ENCODE data around the gene HPRT1. TPM values are rescaled to one million over a fixed set of nuclear protein-coding genes. Genes with fewer than 3 reads are reported as not detected.
"Not testable (repeated sequence)": the region's sequence is repeated elsewhere in the genome, so short reads cannot be mapped to it uniquely, and the experiment has no call there.

The HPRT1 gene, protein sequence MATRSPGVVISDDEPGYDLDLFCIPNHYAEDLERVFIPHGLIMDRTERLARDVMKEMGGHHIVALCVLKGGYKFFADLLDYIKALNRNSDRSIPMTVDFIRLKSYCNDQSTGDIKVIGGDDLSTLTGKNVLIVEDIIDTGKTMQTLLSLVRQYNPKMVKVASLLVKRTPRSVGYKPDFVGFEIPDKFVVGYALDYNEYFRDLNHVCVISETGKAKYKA
- polyA plus RNA-seq (2013, experiment 1 of 2; ENCODE audit: insufficient read length) = 40.0 TPM
- polyA plus RNA-seq (2013, experiment 2 of 2; ENCODE audit: insufficient read length) = 36.4 TPM

DNA sequence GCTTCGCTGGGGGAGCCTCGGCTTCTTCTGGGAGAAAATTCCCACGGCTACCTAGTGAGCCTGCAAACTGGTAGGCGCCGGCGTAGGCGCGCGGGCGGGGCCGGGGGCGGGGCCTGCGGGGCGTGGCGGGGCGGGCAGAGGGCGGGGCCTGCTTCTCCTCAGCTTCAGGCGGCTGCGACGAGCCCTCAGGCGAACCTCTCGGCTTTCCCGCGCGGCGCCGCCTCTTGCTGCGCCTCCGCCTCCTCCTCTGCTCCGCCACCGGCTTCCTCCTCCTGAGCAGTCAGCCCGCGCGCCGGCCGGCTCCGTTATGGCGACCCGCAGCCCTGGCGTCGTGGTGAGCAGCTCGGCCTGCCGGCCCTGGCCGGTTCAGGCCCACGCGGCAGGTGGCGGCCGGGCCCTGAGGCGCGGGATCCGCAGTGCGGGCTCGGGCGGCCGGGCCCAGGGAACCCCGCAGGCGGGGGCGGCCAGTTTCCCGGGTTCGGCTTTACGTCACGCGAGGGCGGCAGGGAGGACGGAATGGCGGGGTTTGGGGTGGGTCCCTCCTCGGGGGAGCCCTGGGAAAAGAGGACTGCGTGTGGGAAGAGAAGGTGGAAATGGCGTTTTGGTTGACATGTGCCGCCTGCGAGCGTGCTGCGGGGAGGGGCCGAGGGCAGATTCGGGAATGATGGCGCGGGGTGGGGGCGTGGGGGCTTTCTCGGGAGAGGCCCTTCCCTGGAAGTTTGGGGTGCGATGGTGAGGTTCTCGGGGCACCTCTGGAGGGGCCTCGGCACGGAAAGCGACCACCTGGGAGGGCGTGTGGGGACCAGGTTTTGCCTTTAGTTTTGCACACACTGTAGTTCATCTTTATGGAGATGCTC lies at the start of gene HPRT1:
Gene HPRT1, plus strand, starts transcription at position 161 of the 857 bp plus-strand sequence. Its CDS starts 147 bp downstream, at position 308.
- peak; percentile 79 for DNase-seq

DNA sequence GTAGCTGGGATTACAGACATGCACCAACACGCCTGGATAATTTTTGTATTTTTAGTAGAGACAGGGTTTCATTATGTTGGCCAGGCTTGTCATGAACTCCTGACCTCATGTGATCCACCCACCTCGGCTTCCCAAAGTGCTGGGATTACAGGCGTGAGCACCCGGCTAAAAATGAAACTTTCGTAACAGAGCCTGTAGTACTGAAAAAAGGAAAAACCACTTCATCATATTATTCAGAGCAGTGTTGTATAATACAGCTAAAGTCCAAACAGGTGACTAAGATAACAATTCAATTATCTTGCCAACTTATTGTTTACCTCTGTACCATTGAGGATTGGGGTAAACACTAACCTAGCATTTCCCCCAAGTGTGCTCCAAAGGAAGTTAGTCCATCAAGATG lies 43.9 kb upstream of the HPRT1 start:
- no peak for DNase-seq

DNA sequence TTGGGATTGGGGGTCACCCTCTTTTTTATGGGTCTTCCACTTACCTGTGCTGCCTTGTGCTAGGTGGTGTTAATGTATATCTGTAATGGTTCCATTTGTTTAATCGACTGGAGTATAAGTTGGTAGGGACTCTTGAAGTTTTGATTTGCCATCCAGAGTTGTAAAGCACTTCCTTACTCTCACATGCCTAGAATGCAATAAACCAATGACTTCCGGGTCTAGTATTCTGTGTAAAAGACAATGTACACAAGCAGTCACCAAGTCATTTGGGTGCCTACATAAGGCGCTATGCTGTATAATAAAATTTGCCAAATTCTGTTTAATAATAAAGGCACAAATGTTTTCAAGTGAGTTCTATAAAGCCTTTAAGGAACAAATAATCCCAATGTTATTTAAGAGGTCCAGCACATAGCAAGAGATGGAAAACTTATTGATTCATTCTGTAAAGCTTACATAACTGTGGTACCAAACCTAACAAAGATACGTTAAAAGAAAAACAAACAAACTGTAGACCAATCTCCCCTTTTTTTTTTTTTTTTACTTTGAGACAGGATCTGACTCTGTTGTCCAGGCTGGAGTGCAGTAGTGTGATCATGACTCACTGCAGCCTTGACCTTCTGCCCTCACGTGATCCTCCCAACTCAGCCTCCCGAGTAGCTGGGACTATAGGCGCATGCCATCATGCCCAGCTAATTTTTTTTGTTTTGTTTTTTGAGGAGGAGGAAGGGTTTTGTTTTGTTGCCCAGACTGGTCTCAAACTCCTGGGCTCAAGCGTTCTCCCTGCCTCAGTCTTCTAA lies 41.5 kb upstream of the HPRT1 start:
- DNase-seq = no peak

DNA sequence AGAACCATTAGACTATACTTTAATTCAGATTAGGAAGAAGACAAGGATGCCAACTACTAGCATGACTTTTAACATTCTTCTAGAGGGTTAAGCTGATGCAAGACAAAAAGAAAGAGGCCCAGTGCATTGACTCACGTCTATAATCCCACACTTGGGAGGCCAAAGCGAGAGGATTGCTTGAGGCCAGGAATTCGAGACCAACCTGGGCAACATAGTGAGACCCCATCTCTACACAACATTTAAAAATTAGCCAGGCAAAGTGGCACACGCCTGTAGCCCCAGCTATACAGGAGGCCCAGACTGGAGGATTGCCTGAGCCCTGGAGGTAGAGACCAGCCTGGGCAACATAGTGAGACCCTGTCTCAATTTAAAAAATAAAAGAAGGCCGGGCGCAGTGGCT lies 40.2 kb upstream of the HPRT1 start:
- DNase-seq = no peak

DNA sequence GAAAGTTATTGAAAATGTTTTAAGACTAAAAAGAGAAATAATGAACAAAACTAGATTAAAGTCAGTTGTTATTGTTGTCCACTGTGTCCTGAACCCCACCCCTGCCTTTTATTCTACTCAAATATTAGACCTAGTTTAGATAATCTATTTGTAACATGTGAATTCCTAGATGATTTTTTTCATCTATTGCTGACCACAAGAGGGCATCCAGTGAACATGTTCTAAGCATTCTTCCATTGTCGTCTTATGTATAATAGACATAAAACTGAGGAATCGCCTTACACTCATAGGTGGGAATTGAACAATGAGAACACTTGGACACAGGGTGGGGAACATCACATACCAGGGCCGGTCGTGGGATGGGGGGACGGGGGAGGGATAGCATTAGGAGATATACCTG lies 36.4 kb upstream of the HPRT1 start:
- peak; percentile 28 for DNase-seq

DNA sequence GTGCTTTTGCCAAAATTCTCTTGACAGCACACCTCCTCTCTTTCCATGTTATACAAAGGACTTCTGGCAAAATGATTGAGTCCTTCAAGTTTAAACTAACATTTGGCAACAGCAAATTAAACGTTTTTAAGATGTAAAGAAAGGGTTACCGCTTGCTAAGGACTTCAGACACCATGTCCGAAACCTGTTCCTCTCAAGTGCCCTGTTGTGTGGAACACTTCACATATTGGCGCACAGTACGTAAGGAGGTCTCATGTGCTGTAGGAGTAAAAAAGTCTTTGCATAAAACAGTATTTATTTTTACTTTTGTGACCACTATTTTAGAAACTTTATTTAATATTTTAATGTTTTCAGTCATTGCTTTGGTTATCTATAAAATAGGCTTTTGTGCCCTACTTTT lies 33.7 kb upstream of the HPRT1 start:
- no peak for DNase-seq

DNA sequence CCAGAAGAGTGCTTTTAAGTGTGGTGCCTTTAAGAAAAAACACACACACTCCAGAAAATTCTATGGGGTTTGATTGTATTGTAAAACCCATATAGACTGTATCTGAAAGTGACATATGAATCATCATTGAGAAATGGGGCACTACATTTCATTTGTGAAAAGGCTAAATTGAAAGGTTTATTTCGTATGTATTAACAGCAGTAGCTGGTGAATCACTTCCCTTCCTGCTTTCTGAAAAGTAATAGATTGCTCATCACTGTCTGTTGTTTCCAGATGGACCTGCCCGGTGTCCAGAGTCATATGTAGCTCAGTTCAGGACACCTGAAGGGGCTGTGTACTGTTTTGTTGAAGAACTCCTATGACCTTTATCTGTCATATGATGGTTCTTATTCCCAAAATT lies 28.1 kb upstream of the HPRT1 start:
- peak; percentile 65 for DNase-seq

DNA sequence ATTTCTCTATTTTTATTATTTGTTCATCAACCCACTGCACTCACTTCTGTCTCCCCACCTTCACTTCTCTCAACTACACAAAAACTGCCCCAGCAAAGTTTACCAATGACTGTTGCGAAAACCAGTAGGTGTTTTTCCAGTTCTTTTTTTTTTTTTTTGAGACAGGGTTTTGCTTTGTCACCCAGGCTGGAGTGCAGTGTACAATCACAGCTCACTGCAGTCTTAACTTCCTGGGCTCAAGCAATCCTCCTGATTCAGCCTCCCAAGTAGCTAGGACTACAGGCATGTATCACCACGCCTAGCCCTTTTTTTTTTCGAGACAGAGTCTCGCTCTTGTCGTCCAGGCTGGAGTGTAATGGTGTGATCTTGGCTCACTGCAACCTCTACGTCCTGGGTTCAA lies 24.1 kb upstream of the HPRT1 start:
- no peak for DNase-seq

DNA sequence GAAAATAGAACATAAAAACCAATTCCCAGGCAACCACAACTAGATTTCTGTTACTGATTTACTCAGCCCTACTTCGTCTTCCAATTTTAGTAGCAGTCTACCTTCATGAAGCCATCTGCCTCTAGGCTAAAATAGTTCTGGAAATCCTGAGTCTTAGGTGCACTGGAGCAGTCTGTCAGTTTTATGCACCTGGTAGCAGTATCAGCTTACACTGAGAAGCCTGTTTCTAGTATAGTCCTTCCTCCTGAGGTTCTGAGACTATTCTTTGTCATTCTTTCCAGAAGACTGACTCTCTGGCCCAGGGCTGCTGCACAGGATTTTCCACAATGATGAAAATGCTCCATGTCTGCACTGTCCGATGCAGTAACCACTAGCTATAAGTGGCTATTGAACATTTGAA lies 16.9 kb upstream of the HPRT1 start:
- DNase-seq = no peak

DNA sequence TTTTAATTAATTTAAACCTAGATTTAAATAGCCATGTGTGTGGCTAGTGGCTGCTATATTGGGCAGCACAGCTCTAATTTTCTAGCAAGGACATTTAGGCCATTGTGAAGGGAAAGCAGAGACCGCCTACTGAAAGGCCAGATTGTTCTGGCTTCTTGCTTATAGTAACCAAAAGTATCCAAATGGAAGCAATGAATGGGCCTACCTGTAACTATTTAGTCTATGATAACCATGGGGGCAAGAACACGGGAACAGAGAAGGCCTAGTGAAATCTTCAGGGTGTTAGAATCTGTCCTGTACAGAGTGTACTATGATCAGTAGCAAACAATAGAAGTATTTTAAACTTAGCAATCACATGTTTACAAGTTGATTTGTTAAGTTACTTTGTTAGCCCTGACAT lies 16.5 kb upstream of the HPRT1 start:
- no peak for DNase-seq

DNA sequence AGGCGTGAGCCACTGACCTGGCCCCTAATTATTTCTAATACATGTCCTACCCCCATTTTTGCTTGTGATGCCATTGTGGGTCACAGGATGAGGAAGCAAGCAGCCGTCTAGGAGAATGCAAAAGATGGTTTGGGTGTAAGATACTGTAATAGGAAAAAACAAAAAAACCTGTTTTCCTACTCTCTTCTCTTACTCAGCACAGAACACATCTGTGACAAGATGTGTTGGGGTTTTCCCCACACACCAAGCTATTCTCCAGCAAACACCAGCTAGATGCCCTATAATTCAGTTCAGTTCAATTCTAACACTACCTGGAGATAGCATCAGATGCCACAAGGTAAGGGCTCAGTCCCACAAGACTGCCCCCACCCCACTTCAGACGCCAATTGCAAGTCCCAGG lies 15.3 kb upstream of the HPRT1 start:
- no peak for DNase-seq

DNA sequence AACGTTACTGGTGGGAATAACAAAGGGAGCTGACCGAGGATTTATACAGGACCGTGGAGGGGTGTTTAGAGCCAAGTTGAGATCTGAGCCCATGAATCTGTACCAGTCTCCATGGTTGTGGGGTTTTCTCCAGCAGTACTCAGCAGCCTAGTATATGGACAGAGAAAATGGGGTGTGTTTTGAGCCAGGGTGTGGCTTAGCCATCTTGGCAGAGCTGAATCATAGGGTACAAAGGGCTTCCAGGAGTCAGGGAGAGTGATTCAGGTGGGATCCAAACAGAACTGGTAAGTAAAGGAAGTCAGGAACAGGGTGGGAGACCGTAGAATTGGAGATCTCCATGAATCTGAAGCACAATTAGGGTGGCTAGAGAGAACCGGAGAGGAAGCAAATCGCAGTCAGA lies 7.4 kb upstream of the HPRT1 start:
- no peak for DNase-seq

DNA sequence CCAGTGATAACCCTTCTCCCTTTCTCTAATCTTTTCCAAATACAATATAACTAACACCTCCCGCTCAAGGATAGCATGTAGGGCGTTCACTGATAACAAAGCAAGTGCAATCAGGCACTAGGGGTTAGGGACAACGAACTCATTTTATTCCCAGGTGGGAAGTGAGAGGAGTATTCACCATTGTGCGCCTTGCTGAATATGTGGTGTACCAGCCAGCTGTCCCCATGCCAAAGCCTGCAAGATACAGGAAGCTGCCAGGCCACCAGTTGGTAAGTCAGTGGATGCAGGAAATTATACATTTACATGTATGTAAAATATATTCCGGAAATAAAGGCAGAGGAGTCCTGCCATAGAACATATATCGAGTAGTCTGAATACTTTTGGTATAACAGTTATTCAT lies 6.3 kb upstream of the HPRT1 start:
- no peak for DNase-seq

DNA sequence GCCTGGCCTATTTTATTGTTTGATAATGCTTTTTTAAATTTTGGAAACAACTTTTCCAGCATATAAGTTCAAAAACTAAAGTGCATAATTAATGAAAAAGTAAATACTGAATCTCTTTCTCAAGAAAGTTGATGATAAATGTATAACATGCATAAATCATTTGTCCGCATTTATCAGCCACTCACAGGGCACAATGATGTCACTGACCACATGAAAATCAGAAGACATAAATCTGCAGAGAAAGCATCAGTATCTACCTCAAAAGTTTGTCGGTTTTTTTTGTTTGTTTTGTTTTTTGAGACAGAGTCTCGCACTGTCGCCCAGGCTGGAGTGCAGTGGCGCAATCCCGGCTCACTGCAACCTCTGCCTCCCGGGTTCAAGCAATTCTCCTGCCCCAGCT lies 5.5 kb upstream of the HPRT1 start:
- DNase-seq = no peak

DNA sequence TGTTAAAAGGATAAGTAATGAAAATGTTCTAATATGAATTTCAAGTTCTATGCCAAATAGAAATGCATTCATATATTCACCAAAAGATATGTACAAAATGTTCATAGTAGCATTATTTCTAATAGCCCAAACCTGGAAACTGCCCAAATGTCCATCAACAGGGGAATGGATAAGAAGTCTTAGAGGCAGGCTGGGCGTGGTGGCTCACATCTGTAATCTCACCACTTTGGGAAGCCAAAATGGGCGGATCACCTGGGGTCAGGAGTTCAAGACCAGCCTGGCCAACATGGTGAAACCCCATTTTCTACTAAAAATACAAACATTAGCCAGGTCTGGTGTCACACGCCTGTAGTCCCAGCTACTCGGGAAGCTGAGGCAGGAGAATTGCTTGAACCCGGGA lies 2.3 kb upstream of the HPRT1 start:
- no peak for DNase-seq

DNA sequence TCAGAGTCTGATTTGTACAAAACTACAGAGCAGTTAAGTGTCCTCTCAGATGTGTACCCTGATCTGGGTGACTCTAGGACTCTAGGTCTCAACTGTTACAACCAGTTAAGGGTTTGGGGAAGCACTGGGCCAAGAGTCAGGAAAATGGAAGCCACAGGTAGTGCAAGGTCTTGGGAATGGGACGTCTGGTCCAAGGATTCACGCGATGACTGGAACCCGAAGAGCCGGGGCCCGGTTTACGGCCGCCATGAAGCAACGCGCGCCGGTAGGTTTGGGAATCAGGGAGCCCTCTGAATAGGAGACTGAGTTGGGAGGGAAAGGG lies 321 bp upstream of the HPRT1 start:
- no peak for DNase-seq

DNA sequence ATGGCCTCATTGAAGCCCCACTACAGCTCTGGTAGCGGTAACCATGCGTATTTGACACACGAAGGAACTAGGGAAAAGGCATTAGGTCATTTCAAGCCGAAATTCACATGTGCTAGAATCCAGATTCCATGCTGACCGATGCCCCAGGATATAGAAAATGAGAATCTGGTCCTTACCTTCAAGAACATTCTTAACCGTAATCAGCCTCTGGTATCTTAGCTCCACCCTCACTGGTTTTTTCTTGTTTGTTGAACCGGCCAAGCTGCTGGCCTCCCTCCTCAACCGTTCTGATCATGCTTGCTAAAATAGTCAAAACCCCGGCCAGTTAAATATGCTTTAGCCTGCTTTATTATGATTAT lies 876 bp downstream of the HPRT1 start:
- DNase-seq = peak; percentile 1

DNA sequence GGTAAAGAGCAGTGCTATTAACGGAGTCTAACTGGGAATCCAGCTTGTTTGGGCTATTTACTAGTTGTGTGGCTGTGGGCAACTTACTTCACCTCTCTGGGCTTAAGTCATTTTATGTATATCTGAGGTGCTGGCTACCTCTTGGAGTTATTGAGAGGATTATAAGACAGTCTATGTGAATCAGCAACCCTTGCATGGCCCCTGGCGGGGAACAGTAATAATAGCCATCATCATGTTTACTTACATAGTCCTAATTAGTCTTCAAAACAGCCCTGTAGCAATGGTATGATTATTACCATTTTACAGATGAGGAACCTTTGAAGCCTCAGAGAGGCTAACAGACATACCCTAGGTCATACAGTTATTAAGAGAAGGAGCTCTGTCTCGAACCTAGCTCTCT lies 1.5 kb downstream of the HPRT1 start:
- DNase-seq = no peak

DNA sequence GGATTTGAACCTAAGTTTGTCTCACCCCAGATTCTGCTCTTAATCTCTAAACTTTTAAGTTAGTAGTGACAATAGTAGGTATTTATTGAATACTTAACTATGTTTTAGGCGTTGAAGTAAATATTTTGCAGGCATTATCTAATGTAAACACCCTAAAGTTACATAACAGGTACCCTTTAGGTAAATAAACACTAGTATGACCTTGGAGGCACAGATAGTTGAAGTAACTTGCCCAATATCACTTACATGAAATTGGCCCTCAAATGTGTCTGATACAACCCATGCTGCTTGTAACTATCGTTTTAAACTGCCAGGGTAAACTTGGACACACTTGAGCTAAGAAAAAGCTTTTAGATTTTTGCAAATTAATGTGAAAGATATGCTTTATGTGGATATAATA lies 3.0 kb downstream of the HPRT1 start:
- no peak for DNase-seq

DNA sequence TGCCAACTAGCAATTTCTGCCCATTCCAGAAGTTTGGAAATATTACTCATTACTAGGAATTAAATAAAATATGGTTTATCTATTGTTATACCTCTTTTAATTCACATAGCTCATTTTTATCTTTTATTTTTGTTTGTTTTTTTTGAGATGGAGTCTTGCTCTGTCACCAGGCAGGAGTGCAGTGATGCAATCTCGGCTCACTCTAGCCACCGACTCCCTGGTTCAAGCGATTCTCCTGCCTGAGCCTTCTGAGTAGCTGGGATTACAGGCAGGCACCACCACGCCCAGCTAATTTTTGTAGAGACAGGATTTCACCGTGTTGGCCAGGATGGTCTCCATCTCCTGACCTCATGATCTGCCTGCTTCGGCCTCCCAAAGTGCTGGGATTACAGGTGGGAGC lies 4.5 kb downstream of the HPRT1 start:
- DNase-seq = not testable (repeated sequence)

DNA sequence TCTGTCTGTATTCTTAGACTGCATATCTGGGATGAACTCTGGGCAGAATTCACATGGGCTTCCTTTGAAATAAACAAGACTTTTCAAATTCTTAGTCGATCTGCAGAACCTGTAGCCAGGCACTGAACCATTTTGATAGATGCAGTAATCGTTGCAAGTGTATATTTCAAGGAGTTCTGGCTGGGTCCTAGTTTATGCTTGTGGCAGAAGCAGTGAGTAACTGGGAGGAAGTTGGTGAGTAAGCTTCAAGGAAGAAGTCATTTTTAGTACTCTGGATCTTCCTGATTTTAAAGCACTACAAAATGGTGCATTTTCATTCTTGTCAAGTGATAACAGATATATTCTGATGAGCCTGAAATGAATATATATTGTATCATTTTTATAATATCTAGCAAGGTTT lies 9.5 kb downstream of the HPRT1 start:
- DNase-seq = peak; percentile 25

DNA sequence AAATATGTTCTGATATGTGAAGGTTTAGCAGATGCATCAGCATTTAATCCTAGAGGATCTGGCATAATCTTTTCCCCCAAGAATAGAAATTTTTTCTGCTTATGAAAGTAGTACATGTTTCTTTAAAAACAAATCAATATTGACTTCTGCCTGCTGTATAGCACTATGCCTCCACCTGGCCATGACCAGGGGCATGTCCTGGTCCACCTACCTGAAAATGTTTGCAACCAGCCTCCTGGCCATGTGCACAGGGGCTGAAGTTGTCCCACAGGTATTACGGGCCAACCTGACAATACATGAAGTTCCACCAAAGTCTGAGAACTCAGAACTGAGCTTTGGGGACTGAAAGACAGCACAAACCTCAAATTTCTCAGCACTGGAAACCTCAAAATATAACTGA lies 10.0 kb downstream of the HPRT1 start:
- no peak for DNase-seq

DNA sequence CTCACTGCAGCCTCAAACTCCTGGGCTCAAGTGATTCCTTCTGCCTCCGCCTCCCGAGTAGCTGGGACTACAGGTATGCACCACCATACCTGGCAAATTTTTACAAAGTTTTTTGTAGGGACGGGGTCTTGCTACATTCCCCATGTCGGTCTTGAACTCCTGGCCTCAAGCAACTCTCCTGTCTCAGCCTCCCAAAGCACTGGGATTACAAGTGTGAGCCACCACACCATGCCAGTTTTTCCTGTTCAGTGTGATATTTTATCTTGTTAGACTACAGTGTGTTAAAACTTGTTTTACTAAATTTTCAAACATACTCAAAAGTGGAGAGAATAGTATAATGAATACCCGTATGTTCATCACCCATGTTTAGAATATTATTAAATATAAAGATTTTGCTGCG lies 12.1 kb downstream of the HPRT1 start:
- DNase-seq = no peak

DNA sequence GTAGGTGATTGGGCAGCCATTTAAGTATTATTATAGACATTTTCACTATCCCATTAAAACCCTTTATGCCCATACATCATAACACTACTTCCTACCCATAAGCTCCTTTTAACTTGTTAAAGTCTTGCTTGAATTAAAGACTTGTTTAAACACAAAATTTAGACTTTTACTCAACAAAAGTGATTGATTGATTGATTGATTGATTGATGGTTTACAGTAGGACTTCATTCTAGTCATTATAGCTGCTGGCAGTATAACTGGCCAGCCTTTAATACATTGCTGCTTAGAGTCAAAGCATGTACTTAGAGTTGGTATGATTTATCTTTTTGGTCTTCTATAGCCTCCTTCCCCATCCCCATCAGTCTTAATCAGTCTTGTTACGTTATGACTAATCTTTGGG lies 16.3 kb downstream of the HPRT1 start:
- no peak for DNase-seq

All from fibroblast of skin of abdomen (primary cell).